ENCODE data around the gene AFTPH.

DNA sequence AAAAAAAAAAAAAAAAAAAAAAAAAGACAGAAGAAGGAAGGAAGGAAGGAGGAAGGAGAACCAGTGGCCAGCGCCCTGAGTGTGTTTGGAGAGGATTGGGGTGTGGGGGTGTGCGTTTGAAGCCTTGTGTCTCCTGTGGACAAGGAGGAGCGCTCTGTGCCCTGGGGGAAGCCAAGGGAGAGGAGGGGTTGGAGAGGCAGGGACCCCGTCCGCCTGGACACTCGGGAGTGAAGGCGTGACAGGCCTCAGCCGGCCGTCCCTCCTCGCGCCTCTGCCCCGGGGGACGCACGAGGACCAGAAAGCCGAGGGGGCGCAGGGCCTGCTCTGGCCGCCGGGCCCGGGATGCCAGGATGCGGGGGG is 84.7 kb downstream of the AFTPH start:
- TF ChIP-seq CTCF (IDR thresholded peaks at IDR 0.05) (no peak), EP300 (IDR thresholded peaks at IDR 0.05) (no peak)
